Islet precursor cell (in vitro differentiated cells): ENCODE results near the gene CDK5RAP2.

Experiments
- DNase-seq: peaks from one replicate; pipeline ENCODE4 v3.0.0-alpha.2; 2018

The CDK5RAP2 gene

GRCh38 chr9:120433701-120434100 is 146.3 kb downstream of the CDK5RAP2 start:
- no peak for DNase-seq

- DNase-seq, result no peak
Observed at GRCh38 chr9:120432600-120432999, 147.4 kb downstream of the CDK5RAP2 start.

DNA sequence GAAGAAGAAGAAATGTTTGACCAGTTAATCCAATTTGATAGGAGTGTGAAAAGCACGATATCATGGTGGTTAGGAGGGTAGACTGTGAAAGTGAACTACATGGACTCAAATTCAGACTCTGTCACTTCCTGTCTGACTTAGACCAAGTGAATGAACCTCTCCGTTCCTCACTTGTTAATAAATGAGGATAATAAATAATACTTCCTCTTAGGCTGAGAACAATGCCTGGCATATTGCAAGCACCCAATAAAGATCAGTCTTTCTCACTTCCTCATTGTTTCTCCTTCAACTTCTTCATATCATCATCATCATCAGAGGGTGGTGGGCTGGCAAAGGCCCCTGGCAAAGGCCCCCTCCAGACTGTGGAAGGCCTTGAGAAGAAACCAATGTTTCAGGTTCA is 148.7 kb downstream of the CDK5RAP2 start:
- DNase-seq, result no peak

GRCh38 chr9:120424248-120424647 is 155.7 kb downstream of the CDK5RAP2 start:
- DNase-seq, result no peak

DNA sequence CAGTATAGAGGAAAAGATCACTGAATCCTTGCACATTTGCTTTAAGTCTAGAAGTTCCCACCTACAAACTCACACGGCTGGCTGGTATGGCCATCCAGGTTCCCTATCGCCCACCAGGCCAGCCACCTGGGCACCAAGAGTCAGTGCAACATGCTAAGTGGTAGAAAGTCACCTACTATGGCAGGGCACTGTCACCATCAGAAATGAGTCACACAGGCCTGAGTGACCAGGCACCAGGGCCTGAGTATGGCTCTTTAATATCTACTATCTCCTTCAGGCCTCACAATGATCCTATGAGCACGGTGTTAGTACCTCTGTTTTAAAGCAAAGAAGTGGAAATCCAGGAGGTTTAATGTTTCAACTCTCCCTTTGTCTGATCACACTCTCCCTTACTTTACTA is 156.2 kb downstream of the CDK5RAP2 start:
- no peak for DNase-seq

- DNase-seq, result no peak
Observed at GRCh38 chr9:120421977-120422376, 158.0 kb downstream of the CDK5RAP2 start.

DNA sequence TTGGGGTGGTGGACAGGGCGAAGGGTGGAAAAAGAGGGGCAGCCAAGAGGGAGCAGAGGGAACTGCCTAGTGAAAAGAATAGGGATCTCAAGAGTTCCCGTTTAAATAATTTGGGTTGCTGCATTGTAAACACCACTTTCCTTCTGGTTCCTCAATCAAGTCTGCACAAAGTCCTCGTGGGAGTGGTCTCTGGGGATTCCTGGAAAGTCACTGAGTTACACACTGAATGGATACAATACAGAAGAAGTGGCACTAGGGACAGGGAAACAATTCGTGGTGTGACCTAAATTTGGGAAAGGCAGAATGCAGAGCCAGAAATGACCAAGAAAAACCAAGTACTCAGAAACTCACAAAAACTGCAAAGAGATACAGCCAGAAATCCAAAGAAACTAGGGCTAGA is 161.7 kb downstream of the CDK5RAP2 start:
- no peak for DNase-seq

DNA sequence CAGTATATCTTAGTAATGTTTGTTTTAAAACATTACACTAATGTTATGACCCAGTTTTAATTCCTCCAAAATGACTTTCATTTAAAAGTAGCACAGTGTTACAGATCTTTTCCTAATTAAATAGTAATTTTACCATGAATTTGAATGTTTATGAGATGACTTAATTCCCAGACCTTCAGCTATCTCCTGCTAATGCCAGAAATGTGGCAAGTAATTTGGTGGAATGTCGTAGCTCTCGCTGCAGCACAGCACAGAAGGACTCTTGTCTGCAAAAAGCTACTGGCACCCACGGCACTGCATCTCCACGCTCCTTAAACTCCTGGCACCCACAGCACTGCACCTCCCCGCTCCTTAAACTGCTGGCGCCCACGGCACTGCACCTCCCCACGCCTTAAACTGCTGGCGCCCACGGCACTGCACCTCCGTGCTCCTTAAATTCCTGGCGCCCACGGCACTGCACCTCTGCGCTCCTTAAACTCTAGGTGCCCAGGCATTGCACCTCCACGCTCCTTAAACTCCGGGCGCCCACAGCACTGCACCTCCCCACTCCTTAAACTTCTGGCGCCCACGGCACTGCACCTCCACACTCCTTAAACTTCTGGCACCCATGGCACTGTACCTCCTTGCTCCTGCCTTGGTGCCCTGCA is 163.1 kb downstream of the CDK5RAP2 start:
- no peak for DNase-seq

- DNase-seq, result no peak
Observed at GRCh38 chr9:120413121-120414048, 166.6 kb downstream of the CDK5RAP2 start.

- peak; percentile 92 for DNase-seq
Observed at GRCh38 chr9:120412425-120412951, 167.5 kb downstream of the CDK5RAP2 start.

DNA sequence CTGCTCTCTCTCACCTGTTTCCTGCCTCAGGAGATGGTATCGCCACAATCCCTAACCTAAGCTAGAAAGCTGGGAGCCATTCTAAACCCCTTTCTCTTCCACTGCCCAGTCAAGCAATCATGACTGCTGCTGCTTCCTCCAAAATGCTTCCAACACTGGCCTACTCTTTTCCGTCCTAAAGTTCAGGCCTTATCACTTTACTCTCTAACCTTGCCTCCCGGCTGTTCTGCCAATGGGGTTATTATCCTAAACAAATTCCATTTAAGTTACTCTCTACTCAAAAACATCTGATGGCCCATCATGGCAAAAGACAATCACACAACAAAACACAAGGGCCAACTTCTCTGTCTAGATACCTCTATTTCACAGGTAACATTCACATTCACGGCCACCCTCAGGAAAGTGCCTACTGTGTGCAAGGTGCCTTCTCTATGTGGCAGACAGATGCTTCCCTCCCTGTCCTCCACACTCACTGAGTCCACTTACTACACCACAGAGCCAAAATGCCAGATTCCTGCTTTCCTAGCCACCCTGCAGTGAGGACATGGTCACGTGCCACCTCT is 168.0 kb downstream of the CDK5RAP2 start:
- no peak for DNase-seq

- DNase-seq, result no peak
Observed at GRCh38 chr9:120410925-120411501, 169.0 kb downstream of the CDK5RAP2 start.

- peak; percentile 78 for DNase-seq
Observed at GRCh38 chr9:120408680-120409258, 171.2 kb downstream of the CDK5RAP2 start.

- no peak for DNase-seq
Observed at GRCh38 chr9:120405860-120406259, 174.1 kb downstream of the CDK5RAP2 start.

GRCh38 chr9:120405134-120405533 is 174.8 kb downstream of the CDK5RAP2 start:
- no peak for DNase-seq

- no peak for DNase-seq
Observed at GRCh38 chr9:120403543-120403856, 176.5 kb downstream of the CDK5RAP2 start.

DNA sequence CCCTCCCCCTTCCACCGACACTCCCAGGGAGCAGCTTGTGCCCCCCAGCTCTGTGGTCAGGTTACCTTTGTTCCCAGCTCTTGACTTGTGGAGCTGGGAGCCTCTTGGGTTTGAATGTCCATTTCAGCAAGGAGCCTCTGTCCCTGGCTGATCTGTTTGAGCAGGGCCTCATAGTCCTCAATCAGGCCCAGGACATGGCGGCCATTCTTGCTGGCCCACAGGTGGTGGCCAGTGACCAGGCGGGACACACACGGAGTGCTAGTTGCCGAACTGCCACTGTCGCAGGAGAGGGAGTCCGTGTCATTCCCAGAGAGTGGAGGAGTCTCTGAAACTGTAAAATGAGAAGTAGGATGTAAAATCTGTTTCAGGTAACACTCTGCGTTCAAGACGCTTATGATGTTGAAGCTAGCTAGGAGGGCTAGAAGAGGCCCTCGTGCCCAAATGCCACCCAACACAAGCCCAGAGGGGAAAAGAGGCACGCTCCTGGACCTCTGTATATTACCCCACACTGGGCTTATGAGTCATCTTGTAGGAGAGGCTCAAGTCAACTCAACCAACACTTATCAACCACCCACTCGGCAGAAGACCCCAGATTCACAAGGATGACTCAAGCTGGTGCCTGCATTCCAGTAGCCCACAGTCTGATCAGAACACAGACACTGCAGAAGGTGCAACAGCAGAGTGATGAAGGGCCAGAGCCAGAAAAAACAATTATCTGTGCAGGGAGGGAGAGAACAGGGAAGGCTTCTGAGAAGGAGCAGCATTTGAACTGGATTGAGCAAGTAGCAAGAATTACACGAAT is 177.0 kb downstream of the CDK5RAP2 start:
- peak; percentile 96 for DNase-seq

GRCh38 chr9:120399940-120400339 is 180.0 kb downstream of the CDK5RAP2 start:
- DNase-seq, result no peak

- DNase-seq, result no peak
Observed at GRCh38 chr9:120398286-120398685, 181.7 kb downstream of the CDK5RAP2 start.

- no peak for DNase-seq
Observed at GRCh38 chr9:120397453-120397852, 182.5 kb downstream of the CDK5RAP2 start.

DNA sequence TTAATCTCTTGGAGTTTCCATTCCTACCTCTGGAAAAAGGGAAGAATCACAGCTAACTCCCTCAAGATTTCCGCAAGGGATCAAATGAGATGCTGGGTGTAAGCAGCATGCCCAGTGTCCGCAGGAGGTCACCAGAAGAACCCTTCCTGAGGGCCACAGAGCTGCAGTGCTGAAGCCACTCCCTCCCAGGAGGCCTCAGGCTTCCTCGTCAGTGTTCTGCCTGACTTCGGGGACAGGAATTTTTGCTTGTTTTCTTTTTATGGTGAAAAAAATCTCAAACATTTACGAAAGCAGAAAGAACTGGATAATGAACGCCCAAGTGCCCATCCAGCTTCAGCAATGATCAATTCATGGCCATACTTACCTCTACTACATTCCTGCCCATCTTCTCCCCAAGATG is 183.0 kb downstream of the CDK5RAP2 start:
- no peak for DNase-seq

DNA sequence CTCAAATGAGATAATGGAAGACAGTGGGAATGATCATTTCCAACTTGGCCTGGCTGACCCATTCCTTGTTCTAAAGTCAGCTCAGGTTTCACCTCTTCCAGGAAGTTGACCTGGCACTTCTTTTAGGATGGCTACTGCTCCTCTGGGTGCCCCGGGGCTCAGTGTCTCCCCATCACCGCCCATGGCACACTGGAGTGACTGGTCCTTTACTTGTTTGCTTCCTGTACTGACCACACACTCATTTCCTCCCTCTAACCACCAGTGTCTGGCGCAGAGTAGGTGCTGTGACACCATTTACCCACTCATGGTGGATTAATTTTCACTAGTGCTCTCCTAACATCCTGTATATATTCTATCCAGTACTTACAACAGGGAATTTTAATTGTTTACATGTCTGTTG is 183.5 kb downstream of the CDK5RAP2 start:
- DNase-seq, result no peak
